Measurements from ENCODE around the gene TMEM164.

TMEM164 gene

GRCh38 chrX:110168585-110168984, 165.7 kb downstream of the TMEM164 start:
- no peaks in the 10 kb centered on the region for H3K4me1 ChIP-seq
- no peaks in the 10 kb centered on the region for H3K9me3 ChIP-seq
- no peak overlapping the region for H3K4me3 ChIP-seq
- peaks cover 20% of the 10 kb centered on the region; the same call in 1 of the 2 replicates for H3K36me3 ChIP-seq
- H4K20me1 ChIP-seq: no peaks in the 10 kb centered on the region; the same call in 1 of the 2 replicates
- peaks cover 83% of the 10 kb centered on the region for H3K27me3 ChIP-seq
- H3K9ac ChIP-seq: no peak overlapping the region
- no peak overlapping the region for H3K27ac ChIP-seq
- TF ChIP-seq Cebpa-rat (IDR thresholded peaks at IDR 0.05): no peak
- H3K4me2 ChIP-seq: no peak overlapping the region

GRCh38 chrX:110170029-110170428, 167.1 kb downstream of the TMEM164 start:
- no peak for TF ChIP-seq Cebpa-rat (IDR thresholded peaks at IDR 0.05)
- H3K27ac ChIP-seq: no peak overlapping the region
- H3K27me3 ChIP-seq: peaks cover 84% of the 10 kb centered on the region
- H3K9me3 ChIP-seq: no peaks in the 10 kb centered on the region
- H3K4me3 ChIP-seq: no peak overlapping the region
- no peak overlapping the region for H3K4me2 ChIP-seq
- no peaks in the 10 kb centered on the region for H3K4me1 ChIP-seq
- no peak overlapping the region for H3K9ac ChIP-seq
- peaks cover 31% of the 10 kb centered on the region for H3K36me3 ChIP-seq
- H4K20me1 ChIP-seq: no peaks in the 10 kb centered on the region; the same call in 1 of the 2 replicates

- TF ChIP-seq Cebpa-rat (IDR thresholded peaks at IDR 0.05): no peak
- Histone ChIP-seq H3K27ac (no peak overlapping the region), H3K36me3 (peaks cover 40% of the 10 kb centered on the region), H3K9me3 (no peaks in the 10 kb centered on the region), H3K4me2 (no peak overlapping the region), H3K4me1 (no peaks in the 10 kb centered on the region), H3K4me3 (no peak overlapping the region), H4K20me1 (no peaks in the 10 kb centered on the region; the same call in 1 of the 2 replicates), H3K9ac (no peak overlapping the region), H3K27me3 (peaks cover 89% of the 10 kb centered on the region)
Observed at GRCh38 chrX:110171442-110171841, 168.5 kb downstream of the TMEM164 start.

- Histone ChIP-seq H3K27me3 (peaks cover 94% of the 10 kb centered on the region), H3K9ac (no peak overlapping the region), H3K36me3 (peaks cover 40% of the 10 kb centered on the region), H3K4me1 (no peaks in the 10 kb centered on the region), H3K4me3 (no peak overlapping the region), H3K27ac (no peak overlapping the region), H3K9me3 (no peaks in the 10 kb centered on the region), H4K20me1 (no peaks in the 10 kb centered on the region; the same call in 1 of the 2 replicates), H3K4me2 (no peak overlapping the region)
- TF ChIP-seq Cebpa-rat (IDR thresholded peaks at IDR 0.05): no peak
Observed at GRCh38 chrX:110172215-110172614, 169.3 kb downstream of the TMEM164 start.

GRCh38 chrX:110173192-110174175, 170.6 kb downstream of the TMEM164 start:
- Histone ChIP-seq H3K9ac (no peak overlapping the region), H3K27ac (no peak overlapping the region), H3K36me3 (peaks cover 49% of the 10 kb centered on the region), H3K4me3 (no peak overlapping the region), H4K20me1 (no peaks in the 10 kb centered on the region; the same call in 1 of the 2 replicates), H3K4me2 (no peak overlapping the region), H3K4me1 (no peaks in the 10 kb centered on the region), H3K27me3 (peaks cover 94% of the 10 kb centered on the region), H3K9me3 (no peaks in the 10 kb centered on the region)
- no peak for TF ChIP-seq Cebpa-rat (IDR thresholded peaks at IDR 0.05)

- no peak for TF ChIP-seq Cebpa-rat (IDR thresholded peaks at IDR 0.05)
- Histone ChIP-seq H3K4me2 (no peak overlapping the region), H3K36me3 (peaks cover 53% of the 10 kb centered on the region), H3K27me3 (peaks cover 94% of the 10 kb centered on the region), H3K4me1 (no peaks in the 10 kb centered on the region), H3K4me3 (no peak overlapping the region), H4K20me1 (peaks cover 13% of the 10 kb centered on the region; the same call in 1 of the 2 replicates), H3K9me3 (no peaks in the 10 kb centered on the region), H3K27ac (no peak overlapping the region), H3K9ac (no peak overlapping the region)
Observed at GRCh38 chrX:110175146-110175545, 172.2 kb downstream of the TMEM164 start.

- Histone ChIP-seq H3K4me2 (no peak overlapping the region), H3K36me3 (peaks cover 53% of the 10 kb centered on the region), H3K27me3 (peaks cover 93% of the 10 kb centered on the region), H3K4me3 (no peak overlapping the region), H3K27ac (no peak overlapping the region), H4K20me1 (peaks cover 13% of the 10 kb centered on the region; the same call in 1 of the 2 replicates), H3K9me3 (no peaks in the 10 kb centered on the region), H3K9ac (no peak overlapping the region), H3K4me1 (no peaks in the 10 kb centered on the region)
- no peak for TF ChIP-seq Cebpa-rat (IDR thresholded peaks at IDR 0.05)
Observed at GRCh38 chrX:110175696-110176095, 172.8 kb downstream of the TMEM164 start.

GRCh38 chrX:110178179-110178865, 175.4 kb downstream of the TMEM164 start:
- Histone ChIP-seq H3K27me3 (peaks cover 96% of the 10 kb centered on the region), H3K4me3 (no peak overlapping the region), H3K9me3 (no peaks in the 10 kb centered on the region), H3K27ac (no peak overlapping the region), H3K36me3 (peaks cover 42% of the 10 kb centered on the region; the same call in 1 of the 2 replicates), H3K9ac (no peak overlapping the region), H4K20me1 (peaks cover 13% of the 10 kb centered on the region; the same call in 1 of the 2 replicates), H3K4me1 (no peaks in the 10 kb centered on the region), H3K4me2 (no peak overlapping the region)
- TF ChIP-seq Cebpa-rat (IDR thresholded peaks at IDR 0.05): no peak

- no peaks in the 10 kb centered on the region for H3K4me1 ChIP-seq
- TF ChIP-seq Cebpa-rat (IDR thresholded peaks at IDR 0.05): no peak
- no peak overlapping the region for H3K27ac ChIP-seq
- H3K36me3 ChIP-seq: peaks cover 26% of the 10 kb centered on the region; the same call in 1 of the 2 replicates
- peaks cover 90% of the 10 kb centered on the region for H3K27me3 ChIP-seq
- no peak overlapping the region for H3K4me3 ChIP-seq
- H3K9me3 ChIP-seq: no peaks in the 10 kb centered on the region
- no peak overlapping the region for H3K4me2 ChIP-seq
- peaks cover 13% of the 10 kb centered on the region; the same call in 1 of the 2 replicates for H4K20me1 ChIP-seq
- H3K9ac ChIP-seq: no peak overlapping the region
Observed at GRCh38 chrX:110180176-110180927, 177.4 kb downstream of the TMEM164 start.

Data from BLaER1 (cell line).